H1 (cell line): ENCODE results near the gene PLA2G2E. TPM values are rescaled to one million over a fixed set of nuclear protein-coding genes. Genes with fewer than 3 reads are reported as not detected.

ENCODE experiments used
- CTCF ChIA-PET: fragments of 300-600 bp; sonication (Branson Sonifier 250); formaldehyde crosslinking; loops from one replicate; lab custom pipeline; 2021; ENCODE audit not compliant: partially characterized antibody; lab: Charles Lee
- POLR2A ChIA-PET: fragments of 300-600 bp; sonication (Branson Sonifier 250); formaldehyde crosslinking; loops from one replicate; lab custom pipeline; 2021; ENCODE audit warnings: inconsistent platforms; ENCODE audit not compliant: partially characterized antibody; lab: Charles Lee
- DNase-seq, 2 experiments: peaks; one replicate each; pipeline versions ENCODE4 v3.0.0 to v3.0.0-alpha.2; 2010 to 2022; ENCODE audit warnings: low spot score in 2 of 2, low read depth in 1 of 2, mixed read lengths in 1 of 2
- FAIRE-seq: peaks from 2 replicates; lab custom pipeline; 2011; peaks lifted over from hg19 to GRCh38; lab: Jason Lieb, UNC
- H2AFZ ChIP-seq: 2 replicates; pipeline ENCODE4 v1.8.1; 2012; ENCODE audit warnings: low read length, inconsistent platforms
- H2AK5ac ChIP-seq: 2 replicates; pipeline ENCODE4 v1.6.1; 2013; ENCODE audit warnings: low read depth, low read length
- H2BK120ac ChIP-seq: replicated peaks from 2 replicates; pipeline ENCODE3; 2013; ENCODE audit warnings: low read depth, low read length, inconsistent platforms
- H2BK12ac ChIP-seq: 2 replicates; pipeline ENCODE4 v1.6.1; 2013; ENCODE audit warnings: low read depth, low read length
- H2BK15ac ChIP-seq: 2 replicates; pipeline ENCODE4 v1.6.1; 2013; ENCODE audit warnings: low read length
- H2BK20ac ChIP-seq: 2 replicates; pipeline ENCODE4 v1.6.1; 2013; ENCODE audit warnings: low read length
- H2BK5ac ChIP-seq: 2 replicates; pipeline ENCODE4 v1.6.1; 2013; ENCODE audit warnings: low read depth, low read length
- H3K14ac ChIP-seq: 2 replicates; pipeline ENCODE4 v1.6.1; 2013; ENCODE audit warnings: inconsistent platforms; ENCODE audit not compliant: insufficient read length
- H3K18ac ChIP-seq: 2 replicates; pipeline ENCODE4 v1.6.1; 2013; ENCODE audit warnings: low read length; ENCODE audit errors: extremely low read depth
- H3K23ac ChIP-seq: 2 replicates; pipeline ENCODE4 v1.6.1; 2013; ENCODE audit warnings: inconsistent platforms; ENCODE audit not compliant: insufficient read length
- H3K23me2 ChIP-seq: 2 replicates; pipeline ENCODE4 v1.6.1; 2013; ENCODE audit warnings: low read depth, low read length
- H3K27ac ChIP-seq: 2 replicates; pipeline ENCODE4 v1.6.1; 2011; ENCODE audit warnings: low read depth, low read length, inconsistent platforms
- H3K27me3 ChIP-seq, 4 experiments: replicated peaks in 1 of 4; 1 replicate in 1 of 4; 2 replicates in 3 of 4; pipeline versions ENCODE4 v1.6.1 to v1.8.1; 2011 to 2013; ENCODE audit warnings: low read length in 3 of 4, mild to moderate bottlenecking in 3 of 4, inconsistent platforms in 2 of 4, mixed read lengths in 2 of 4, moderate library complexity in 1 of 4; ENCODE audit not compliant: control insufficient read depth in 3 of 4, insufficient read depth in 3 of 4; ENCODE audit errors: extremely low read depth in 1 of 4
- H3K36me3 ChIP-seq, 4 experiments: 2 replicates each; pipeline versions ENCODE4 v1.6.1 to v1.8.1; 2011 to 2013; ENCODE audit warnings: mild to moderate bottlenecking in 4 of 4, low read length in 3 of 4, moderate library complexity in 2 of 4, control low read depth in 1 of 4, inconsistent platforms in 1 of 4; ENCODE audit not compliant: insufficient read depth in 4 of 4, control insufficient read depth in 2 of 4
- H3K4ac ChIP-seq: replicated peaks from 2 replicates; pipeline ENCODE3; 2013; ENCODE audit warnings: low read length, low read depth, mixed read lengths, inconsistent platforms; ENCODE audit not compliant: insufficient read length
- H3K4me1 ChIP-seq, 4 experiments: replicated peaks in 1 of 4; 1 replicate in 1 of 4; 2 replicates in 3 of 4; pipeline versions ENCODE4 v1.6.1 to v1.8.1; 2011 to 2013; ENCODE audit warnings: low read length in 3 of 4, inconsistent platforms in 2 of 4, mixed read lengths in 1 of 4; ENCODE audit not compliant: insufficient read depth in 4 of 4, control insufficient read depth in 3 of 4
- H3K4me2 ChIP-seq, 2 experiments: 2 replicates each; pipeline versions ENCODE4 v1.6.1 to v1.8.1; 2011 to 2013; ENCODE audit warnings: low read depth in 2 of 2, low read length in 2 of 2, control low read depth in 1 of 2, inconsistent platforms in 1 of 2, mild to moderate bottlenecking in 1 of 2; ENCODE audit not compliant: insufficient read depth in 1 of 2
- H3K4me3 ChIP-seq, 4 experiments: fragments of 200-600, 300-600 bp in 1 of 4; sonication (generic), shearing (Covaris generic), sonication (Bioruptor Twin) in 1 of 4; 2 replicates each; pipeline versions ENCODE4 v1.5.1 to v1.8.1; 2011 to 2016; ENCODE audit warnings: low read length in 4 of 4, low read depth in 3 of 4, control low read depth in 2 of 4, inconsistent platforms in 2 of 4, mild to moderate bottlenecking in 2 of 4, mixed read lengths in 1 of 4, moderate library complexity in 1 of 4; ENCODE audit not compliant: insufficient read depth in 2 of 4; ENCODE audit errors: extremely low read depth in 1 of 4
- H3K56ac ChIP-seq: replicated peaks from 2 replicates; pipeline ENCODE3; 2013; ENCODE audit warnings: low read depth, mild to moderate bottlenecking, mixed read lengths, low read length, inconsistent platforms; ENCODE audit not compliant: insufficient read length
- H3K79me1 ChIP-seq: 2 replicates; pipeline ENCODE4 v1.6.1; 2013; ENCODE audit warnings: low read depth, low read length, control low read depth
- H3K79me2 ChIP-seq, 2 experiments: 2 replicates each; pipeline versions ENCODE4 v1.6.1 to v1.8.1; 2012 to 2013; ENCODE audit warnings: low read length in 2 of 2, mild to moderate bottlenecking in 2 of 2, inconsistent platforms in 1 of 2; ENCODE audit not compliant: insufficient read depth in 2 of 2, control insufficient read depth in 1 of 2
- H3K9ac ChIP-seq, 4 experiments: replicated peaks in 1 of 4; 1 replicate in 1 of 4; 2 replicates in 3 of 4; pipeline versions ENCODE4 v1.6.1 to v1.8.1; 2011 to 2013; ENCODE audit warnings: low read depth in 3 of 4, low read length in 3 of 4, control low read depth in 2 of 4, mild to moderate bottlenecking in 2 of 4, moderate library complexity in 2 of 4, inconsistent platforms in 1 of 4; ENCODE audit errors: extremely low read depth in 1 of 4
- H3K9me3 ChIP-seq, 2 experiments: 2 replicates each; pipeline versions ENCODE4 v1.6.1 to v1.8.1; 2012 to 2013; ENCODE audit warnings: mild to moderate bottlenecking in 2 of 2, moderate library complexity in 2 of 2, control low read depth in 1 of 2, inconsistent platforms in 1 of 2, low read depth in 1 of 2, low read length in 1 of 2, mixed read lengths in 1 of 2; ENCODE audit not compliant: insufficient read depth in 2 of 2
- H4K20me1 ChIP-seq, 2 experiments: replicated peaks in 1 of 2; 2 replicates each; pipeline versions ENCODE3 to v1.8.1; 2011 to 2013; ENCODE audit warnings: inconsistent platforms in 2 of 2, low read length in 2 of 2, mild to moderate bottlenecking in 1 of 2; ENCODE audit not compliant: insufficient read depth in 2 of 2, control insufficient read depth in 1 of 2
- H4K5ac ChIP-seq: 2 replicates; pipeline ENCODE4 v1.6.1; 2013; ENCODE audit warnings: low read length, low read depth, mixed read lengths, inconsistent platforms; ENCODE audit not compliant: insufficient read length
- H4K8ac ChIP-seq: 2 replicates; pipeline ENCODE4 v1.8.0; 2013; ENCODE audit warnings: mild to moderate bottlenecking, moderate library complexity, low read length, inconsistent platforms; ENCODE audit not compliant: insufficient read depth; ENCODE audit errors: extremely low read depth
- H4K91ac ChIP-seq: replicated peaks from 2 replicates; pipeline ENCODE3; 2013; ENCODE audit warnings: low read length, mixed read lengths, inconsistent platforms; ENCODE audit not compliant: insufficient read length
- CHD1 ChIP-seq: IDR thresholded peaks from 2 replicates; pipeline ENCODE4 v1.6.1; 2012; ENCODE audit warnings: low read depth, low read length, improper control_type of control experiment
- EGR1 ChIP-seq: IDR thresholded peaks from 2 replicates; pipeline ENCODE4 v1.6.1; 2011; ENCODE audit warnings: low read depth, low read length, borderline replicate concordance
- FOSL1 ChIP-seq: IDR thresholded peaks from 2 replicates; pipeline ENCODE4 v1.6.1; 2011; ENCODE audit warnings: mild to moderate bottlenecking, low read depth, low read length, moderate library complexity; ENCODE audit not compliant: insufficient read depth
- HDAC6 ChIP-seq: IDR thresholded peaks from one replicate; pipeline ENCODE4 v1.7.1; 2012; ENCODE audit warnings: low read depth, mild to moderate bottlenecking, inconsistent platforms, low read length, moderate library complexity
- SIX5 ChIP-seq: IDR thresholded peaks from 2 replicates; pipeline ENCODE4 v1.6.1; 2011; ENCODE audit warnings: mild to moderate bottlenecking, low read depth, low read length
- TAF1 ChIP-seq: IDR thresholded peaks from 2 replicates; pipeline ENCODE4 v1.6.1; 2011; ENCODE audit warnings: mild to moderate bottlenecking, low read depth, low read length
- WGBS, 2 experiments: shearing (Covaris generic) in 1 of 2; methylation state at CpG; one replicate each; pipeline versions ENCODE4 v1.1.6 to v1.1.7; 2013 to 2015; ENCODE audit warnings: low lambda C conversion rate in 2 of 2, mixed read lengths in 2 of 2, inconsistent platforms in 1 of 2, low coverage in 1 of 2, missing lambda C conversion rate in 1 of 2; ENCODE audit not compliant: insufficient replicate concordance in 2 of 2, insufficient coverage in 1 of 2, insufficient read length in 1 of 2; ENCODE audit errors: extremely low coverage in 1 of 2, missing lambda C conversion rate in 1 of 2; 5-methylcytosine and 5-hydroxymethylcytosine counted together
- polyA plus RNA-seq, 7 experiments: library from polyadenylated mRNA; depleted of rRNA in 3 of 7; stranded (reverse) in 5 of 7; unstranded in 2 of 7; fragments of >200 nt in 5 of 7; fragments of 200-250 nt in 2 of 7; gene quantifications; 1 replicate in 5 of 7; 2 replicates in 1 of 7; 4 replicates in 1 of 7; pipeline versions ENCODE4 v1.2.1 to v1.2.3, GENCODE V29; 2011 to 2013; ENCODE audit warnings: missing spikeins in 2 of 7, mixed read lengths in 2 of 7
- total RNA-seq: library from RNA; stranded (reverse); fragmentation: NEBNext Ultra II Directional; extraction: Animal tissue kit (Norgen Biotek cat#: 25700); gene quantifications from 2 replicates; pipeline ENCODE4 v1.2.1, GENCODE V29; 2021
- TF ChIP-seq, protein P1 (sequence below): IDR thresholded peaks from 2 replicates; pipeline ENCODE4 v1.6.1; 2012; ENCODE audit warnings: low read length, inconsistent platforms
- TF ChIP-seq, protein P2 (sequence below), 3 experiments: IDR thresholded peaks; 1 replicate in 2 of 3; 2 replicates in 1 of 3; pipeline versions ENCODE4 v1.5.1 to v1.6.1; 2011; ENCODE audit warnings: low read length in 3 of 3, mild to moderate bottlenecking in 3 of 3, inconsistent platforms in 2 of 3, low read depth in 1 of 3, moderate library complexity in 1 of 3; ENCODE audit not compliant: insufficient read depth in 1 of 3; ENCODE audit errors: control extremely low read depth in 1 of 3
- TF ChIP-seq, protein P3 (sequence below): IDR thresholded peaks from 2 replicates; pipeline ENCODE4 v1.6.1; 2012; ENCODE audit warnings: inconsistent platforms

The PLA2G2E gene
- total and polyA plus RNA-seq, 2 of the 8 experiments (the other 6 are each of a cell fraction or from before 2014, with no cell fraction given), result not detected

DNA sequence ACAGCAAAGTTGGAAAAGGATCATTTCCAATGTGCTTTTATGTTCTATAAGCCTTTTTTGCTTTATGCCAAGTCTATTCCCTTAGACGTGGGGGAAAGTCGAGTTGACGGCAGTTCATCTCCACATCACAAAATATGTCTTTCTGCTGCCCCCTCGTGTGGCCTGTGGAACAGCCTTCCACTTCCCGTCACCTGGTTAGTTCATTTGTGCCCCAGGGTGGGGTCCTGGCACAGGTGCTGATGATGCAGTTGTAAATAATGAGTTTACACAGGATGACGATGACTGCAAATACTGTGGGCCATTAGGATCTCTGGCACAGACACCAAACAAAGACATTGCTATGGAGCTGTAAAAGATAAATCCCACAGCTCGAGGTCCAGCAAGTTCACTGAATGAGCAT lies 51.2 kb downstream of the PLA2G2E start:
- Histone ChIP-seq H3K18ac (no peak overlapping the region), H3K14ac (no peak overlapping the region), H3K9ac (no peak overlapping the region), H3K4me2 (no peak overlapping the region), H2AFZ (no peak overlapping the region), H3K4me3 (no peak overlapping the region), H3K9me3 (no peaks in the 10 kb centered on the region), H4K91ac (no peak overlapping the region), H4K20me1 (no peaks in the 10 kb centered on the region), H3K36me3 (no peaks in the 10 kb centered on the region), H2BK120ac (no peak overlapping the region), H3K4ac (no peak overlapping the region), H3K23ac (no peak overlapping the region), H2BK20ac (no peak overlapping the region), H3K56ac (no peak overlapping the region), H4K8ac (no peak overlapping the region; the same call in 1 of the 2 replicates), H3K79me1 (no peaks in the 10 kb centered on the region), H4K5ac (no peak overlapping the region), H2BK5ac (no peak overlapping the region), H3K27me3 (no peaks in the 10 kb centered on the region), H3K79me2 (no peaks in the 10 kb centered on the region), H3K23me2 (no peaks in the 10 kb centered on the region; the same call in 1 of the 2 replicates), H2BK15ac (no peak overlapping the region), H2AK5ac (no peak overlapping the region), H3K4me1 (no peaks in the 10 kb centered on the region), H3K27ac (no peak overlapping the region), H2BK12ac (no peak overlapping the region)
- ChIA-PET CTCF (interaction anchor here (1.2 to 1.3 kb wide), 2 partner anchors 10 to 111 kb away, joined by 5 to 7 read pairs; partner anchors contain the start of gene OTUD3), POLR2A (no interaction called here)
- DNase-seq (no peak), FAIRE-seq (no peak)
- WGBS, 2 experiments, result 82% methylated on average over 7 of the region's 7 CpGs; no CpG with 5 or more reads in 1 of the 2 experiments
- TF ChIP-seq, protein P1, sequence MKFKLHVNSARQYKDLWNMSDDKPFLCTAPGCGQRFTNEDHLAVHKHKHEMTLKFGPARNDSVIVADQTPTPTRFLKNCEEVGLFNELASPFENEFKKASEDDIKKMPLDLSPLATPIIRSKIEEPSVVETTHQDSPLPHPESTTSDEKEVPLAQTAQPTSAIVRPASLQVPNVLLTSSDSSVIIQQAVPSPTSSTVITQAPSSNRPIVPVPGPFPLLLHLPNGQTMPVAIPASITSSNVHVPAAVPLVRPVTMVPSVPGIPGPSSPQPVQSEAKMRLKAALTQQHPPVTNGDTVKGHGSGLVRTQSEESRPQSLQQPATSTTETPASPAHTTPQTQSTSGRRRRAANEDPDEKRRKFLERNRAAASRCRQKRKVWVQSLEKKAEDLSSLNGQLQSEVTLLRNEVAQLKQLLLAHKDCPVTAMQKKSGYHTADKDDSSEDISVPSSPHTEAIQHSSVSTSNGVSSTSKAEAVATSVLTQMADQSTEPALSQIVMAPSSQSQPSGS, result no peak
- no peak for TF ChIP-seq HDAC6
- TF ChIP-seq SIX5, result no peak
- TF ChIP-seq CHD1, result no peak
- no peak for TF ChIP-seq EGR1
- TF ChIP-seq FOSL1, result no peak
- TF ChIP-seq TAF1, result no peak
- TF ChIP-seq, protein P2, sequence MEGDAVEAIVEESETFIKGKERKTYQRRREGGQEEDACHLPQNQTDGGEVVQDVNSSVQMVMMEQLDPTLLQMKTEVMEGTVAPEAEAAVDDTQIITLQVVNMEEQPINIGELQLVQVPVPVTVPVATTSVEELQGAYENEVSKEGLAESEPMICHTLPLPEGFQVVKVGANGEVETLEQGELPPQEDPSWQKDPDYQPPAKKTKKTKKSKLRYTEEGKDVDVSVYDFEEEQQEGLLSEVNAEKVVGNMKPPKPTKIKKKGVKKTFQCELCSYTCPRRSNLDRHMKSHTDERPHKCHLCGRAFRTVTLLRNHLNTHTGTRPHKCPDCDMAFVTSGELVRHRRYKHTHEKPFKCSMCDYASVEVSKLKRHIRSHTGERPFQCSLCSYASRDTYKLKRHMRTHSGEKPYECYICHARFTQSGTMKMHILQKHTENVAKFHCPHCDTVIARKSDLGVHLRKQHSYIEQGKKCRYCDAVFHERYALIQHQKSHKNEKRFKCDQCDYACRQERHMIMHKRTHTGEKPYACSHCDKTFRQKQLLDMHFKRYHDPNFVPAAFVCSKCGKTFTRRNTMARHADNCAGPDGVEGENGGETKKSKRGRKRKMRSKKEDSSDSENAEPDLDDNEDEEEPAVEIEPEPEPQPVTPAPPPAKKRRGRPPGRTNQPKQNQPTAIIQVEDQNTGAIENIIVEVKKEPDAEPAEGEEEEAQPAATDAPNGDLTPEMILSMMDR (IDR thresholded peaks at IDR 0.05; ENCODE audit: control extremely low read depth in 1 of 3, insufficient read depth in 1 of 3, low read depth in 1 of 3, low read length in 3 of 3), result peak in 1 of 3 experiments; percentile 12; a peak in 1 of 4 replicates
- TF ChIP-seq, protein P3, sequence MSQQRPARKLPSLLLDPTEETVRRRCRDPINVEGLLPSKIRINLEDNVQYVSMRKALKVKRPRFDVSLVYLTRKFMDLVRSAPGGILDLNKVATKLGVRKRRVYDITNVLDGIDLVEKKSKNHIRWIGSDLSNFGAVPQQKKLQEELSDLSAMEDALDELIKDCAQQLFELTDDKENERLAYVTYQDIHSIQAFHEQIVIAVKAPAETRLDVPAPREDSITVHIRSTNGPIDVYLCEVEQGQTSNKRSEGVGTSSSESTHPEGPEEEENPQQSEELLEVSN, result no peak
